ENCODE results near the gene ERF. TPM values are rescaled to one million over a fixed set of nuclear protein-coding genes. Genes with fewer than 3 reads are reported as not detected.
A peak's percentile ranks its signal among the peaks of the same experiment; 100 is the strongest.

The ERF gene
- total and polyA plus RNA-seq, 10 of the 15 experiments (the other 5 are each of a cell fraction or from before 2014, with no cell fraction given), result 0.02 to 51.8 (median 14.4) TPM

GRCh38 chr19:42254089-42254849 lies 659 bp downstream of the ERF start (continued):
- TF ChIP-seq, protein P1, sequence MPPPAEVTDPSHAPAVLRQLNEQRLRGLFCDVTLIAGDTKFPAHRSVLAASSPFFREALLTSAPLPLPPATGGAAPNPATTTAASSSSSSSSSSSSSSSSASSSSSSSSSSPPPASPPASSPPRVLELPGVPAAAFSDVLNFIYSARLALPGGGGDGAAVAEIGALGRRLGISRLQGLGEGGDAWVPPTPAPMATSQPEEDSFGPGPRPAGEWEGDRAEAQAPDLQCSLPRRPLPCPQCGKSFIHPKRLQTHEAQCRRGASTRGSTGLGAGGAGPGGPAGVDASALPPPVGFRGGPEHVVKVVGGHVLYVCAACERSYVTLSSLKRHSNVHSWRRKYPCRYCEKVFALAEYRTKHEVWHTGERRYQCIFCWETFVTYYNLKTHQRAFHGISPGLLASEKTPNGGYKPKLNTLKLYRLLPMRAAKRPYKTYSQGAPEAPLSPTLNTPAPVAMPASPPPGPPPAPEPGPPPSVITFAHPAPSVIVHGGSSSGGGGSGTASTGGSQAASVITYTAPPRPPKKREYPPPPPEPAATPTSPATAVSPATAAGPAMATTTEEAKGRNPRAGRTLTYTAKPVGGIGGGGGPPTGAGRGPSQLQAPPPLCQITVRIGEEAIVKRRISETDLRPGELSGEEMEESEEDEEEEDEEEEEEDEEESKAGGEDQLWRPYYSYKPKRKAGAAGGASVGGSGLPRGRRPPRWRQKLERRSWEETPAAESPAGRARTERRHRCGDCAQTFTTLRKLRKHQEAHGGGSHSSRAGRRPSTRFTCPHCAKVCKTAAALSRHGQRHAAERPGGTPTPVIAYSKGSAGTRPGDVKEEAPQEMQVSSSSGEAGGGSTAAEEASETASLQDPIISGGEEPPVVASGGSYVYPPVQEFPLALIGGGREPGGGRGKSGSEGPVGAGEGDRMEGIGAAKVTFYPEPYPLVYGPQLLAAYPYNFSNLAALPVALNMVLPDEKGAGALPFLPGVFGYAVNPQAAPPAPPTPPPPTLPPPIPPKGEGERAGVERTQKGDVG (CRISPR knock-in tag; IDR thresholded peaks at IDR 0.05), result no peak
- TF ChIP-seq ZBED1 (IDR thresholded peaks at IDR 0.05; ENCODE audit: borderline replicate concordance) (no peak), TARDBP (IDR thresholded peaks at IDR 0.05; ENCODE audit: borderline replicate concordance) (no peak), ZNF384 (IDR thresholded peaks at IDR 0.05; ENCODE audit: borderline replicate concordance, low read depth, low read length) (no peak), HDAC2 (IDR thresholded peaks at IDR 0.05) (no peak), SUPT20H (IDR thresholded peaks at IDR 0.05; ENCODE audit: borderline replicate concordance, control insufficient read depth, low read depth, low read length) (no peak), BACH1 (IDR thresholded peaks at IDR 0.05; ENCODE audit: borderline replicate concordance) (0 out of 2 replicates have a peak, but pooled peaks have one; percentile 10), SRF (IDR thresholded peaks at IDR 0.05; ENCODE audit: low read depth in 2 of 2, low read length in 2 of 2) (no peak), BRCA1 (IDR thresholded peaks at IDR 0.05; ENCODE audit: low read depth, low read length) (no peak), DPF2 (IDR thresholded peaks at IDR 0.05) (no peak), SMC3 (IDR thresholded peaks at IDR 0.05; ENCODE audit: borderline replicate concordance, low read length) (no peak), SMAD5 (IDR thresholded peaks at IDR 0.05; ENCODE audit: low read depth) (no peak), MTA2 (IDR thresholded peaks at IDR 0.05; ENCODE audit: low read depth) (0 out of 2 replicates have a peak, but pooled peaks have one; percentile 8), CBX5 (IDR thresholded peaks at IDR 0.05; ENCODE audit: low read depth) (no peak), POLR2A (IDR thresholded peaks at IDR 0.05; ENCODE audit: low read depth, low read length) (no peak; the same call in 1 of the 2 replicates)
- TF ChIP-seq, protein P2, sequence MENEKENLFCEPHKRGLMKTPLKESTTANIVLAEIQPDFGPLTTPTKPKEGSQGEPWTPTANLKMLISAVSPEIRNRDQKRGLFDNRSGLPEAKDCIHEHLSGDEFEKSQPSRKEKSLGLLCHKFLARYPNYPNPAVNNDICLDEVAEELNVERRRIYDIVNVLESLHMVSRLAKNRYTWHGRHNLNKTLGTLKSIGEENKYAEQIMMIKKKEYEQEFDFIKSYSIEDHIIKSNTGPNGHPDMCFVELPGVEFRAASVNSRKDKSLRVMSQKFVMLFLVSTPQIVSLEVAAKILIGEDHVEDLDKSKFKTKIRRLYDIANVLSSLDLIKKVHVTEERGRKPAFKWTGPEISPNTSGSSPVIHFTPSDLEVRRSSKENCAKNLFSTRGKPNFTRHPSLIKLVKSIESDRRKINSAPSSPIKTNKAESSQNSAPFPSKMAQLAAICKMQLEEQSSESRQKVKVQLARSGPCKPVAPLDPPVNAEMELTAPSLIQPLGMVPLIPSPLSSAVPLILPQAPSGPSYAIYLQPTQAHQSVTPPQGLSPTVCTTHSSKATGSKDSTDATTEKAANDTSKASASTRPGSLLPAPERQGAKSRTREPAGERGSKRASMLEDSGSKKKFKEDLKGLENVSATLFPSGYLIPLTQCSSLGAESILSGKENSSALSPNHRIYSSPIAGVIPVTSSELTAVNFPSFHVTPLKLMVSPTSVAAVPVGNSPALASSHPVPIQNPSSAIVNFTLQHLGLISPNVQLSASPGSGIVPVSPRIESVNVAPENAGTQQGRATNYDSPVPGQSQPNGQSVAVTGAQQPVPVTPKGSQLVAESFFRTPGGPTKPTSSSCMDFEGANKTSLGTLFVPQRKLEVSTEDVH (IDR thresholded peaks at IDR 0.05; ENCODE audit: low read depth, partially characterized antibody), result peak; percentile 47
- TF ChIP-seq, protein P3, sequence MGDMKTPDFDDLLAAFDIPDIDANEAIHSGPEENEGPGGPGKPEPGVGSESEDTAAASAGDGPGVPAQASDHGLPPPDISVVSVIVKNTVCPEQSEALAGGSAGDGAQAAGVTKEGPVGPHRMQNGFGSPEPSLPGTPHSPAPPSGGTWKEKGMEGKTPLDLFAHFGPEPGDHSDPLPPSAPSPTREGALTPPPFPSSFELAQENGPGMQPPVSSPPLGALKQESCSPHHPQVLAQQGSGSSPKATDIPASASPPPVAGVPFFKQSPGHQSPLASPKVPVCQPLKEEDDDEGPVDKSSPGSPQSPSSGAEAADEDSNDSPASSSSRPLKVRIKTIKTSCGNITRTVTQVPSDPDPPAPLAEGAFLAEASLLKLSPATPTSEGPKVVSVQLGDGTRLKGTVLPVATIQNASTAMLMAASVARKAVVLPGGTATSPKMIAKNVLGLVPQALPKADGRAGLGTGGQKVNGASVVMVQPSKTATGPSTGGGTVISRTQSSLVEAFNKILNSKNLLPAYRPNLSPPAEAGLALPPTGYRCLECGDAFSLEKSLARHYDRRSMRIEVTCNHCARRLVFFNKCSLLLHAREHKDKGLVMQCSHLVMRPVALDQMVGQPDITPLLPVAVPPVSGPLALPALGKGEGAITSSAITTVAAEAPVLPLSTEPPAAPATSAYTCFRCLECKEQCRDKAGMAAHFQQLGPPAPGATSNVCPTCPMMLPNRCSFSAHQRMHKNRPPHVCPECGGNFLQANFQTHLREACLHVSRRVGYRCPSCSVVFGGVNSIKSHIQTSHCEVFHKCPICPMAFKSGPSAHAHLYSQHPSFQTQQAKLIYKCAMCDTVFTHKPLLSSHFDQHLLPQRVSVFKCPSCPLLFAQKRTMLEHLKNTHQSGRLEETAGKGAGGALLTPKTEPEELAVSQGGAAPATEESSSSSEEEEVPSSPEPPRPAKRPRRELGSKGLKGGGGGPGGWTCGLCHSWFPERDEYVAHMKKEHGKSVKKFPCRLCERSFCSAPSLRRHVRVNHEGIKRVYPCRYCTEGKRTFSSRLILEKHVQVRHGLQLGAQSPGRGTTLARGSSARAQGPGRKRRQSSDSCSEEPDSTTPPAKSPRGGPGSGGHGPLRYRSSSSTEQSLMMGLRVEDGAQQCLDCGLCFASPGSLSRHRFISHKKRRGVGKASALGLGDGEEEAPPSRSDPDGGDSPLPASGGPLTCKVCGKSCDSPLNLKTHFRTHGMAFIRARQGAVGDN (IDR thresholded peaks at IDR 0.05), result no peak
- TF ChIP-seq, protein P4, sequence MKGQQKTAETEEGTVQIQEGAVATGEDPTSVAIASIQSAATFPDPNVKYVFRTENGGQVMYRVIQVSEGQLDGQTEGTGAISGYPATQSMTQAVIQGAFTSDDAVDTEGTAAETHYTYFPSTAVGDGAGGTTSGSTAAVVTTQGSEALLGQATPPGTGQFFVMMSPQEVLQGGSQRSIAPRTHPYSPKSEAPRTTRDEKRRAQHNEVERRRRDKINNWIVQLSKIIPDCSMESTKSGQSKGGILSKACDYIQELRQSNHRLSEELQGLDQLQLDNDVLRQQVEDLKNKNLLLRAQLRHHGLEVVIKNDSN (IDR thresholded peaks at IDR 0.05; ENCODE audit: borderline replicate concordance, extremely low read length, insufficient read depth, low read depth, low read length), result no peak
